HepG2 (cell line): ENCODE data around the gene SYNPO. TPM values are rescaled to one million over a fixed set of nuclear protein-coding genes. Genes with fewer than 3 reads are reported as not detected.

Experiments used
- ATAC-seq: fragments of 200-7000 bp; cut with Tn5 transposase; 3 replicates; pipeline ENCODE4 v1.9.1; 2020; ENCODE audit warnings: mild to moderate bottlenecking, moderate library complexity
- BruUV-seq: library from RNA; stranded (reverse); fragments of 400-500 nt; replicated peaks from 2 replicates; lab custom pipeline; 2021; lab: Mats Ljungman, UMichigan
- CTCF ChIA-PET: fragments of 300-600 bp; formaldehyde crosslinking; extraction: SDS; loops from one replicate; lab custom pipeline; 2021; ENCODE audit warnings: low total read pairs, inconsistent platforms, low intra/inter-chr PET ratio; lab: Yijun Ruan, JAX
- POLR2A ChIA-PET: fragments of 350-600 bp; sonication (Branson Sonifier 250); formaldehyde crosslinking; loops from one replicate; lab custom pipeline; 2020; ENCODE audit warnings: antibody characterized with exemption, inconsistent platforms; lab: Yijun Ruan, JAX
- DNase-seq: peaks from one replicate; pipeline ENCODE4 v3.0.0-alpha.2; 2015; ENCODE audit warnings: low spot score
- FAIRE-seq: peaks from 3 replicates; lab custom pipeline; 2011; peaks lifted over from hg19 to GRCh38; lab: Jason Lieb, UNC
- H2AFZ ChIP-seq: one replicate; pipeline ENCODE4 v1.6.1; 2011; ENCODE audit warnings: low read length, inconsistent platforms
- H3K27ac ChIP-seq: fragments of 300-600 bp; 3 replicates; pipeline ENCODE4 v1.8.0; 2011; ENCODE audit warnings: mixed run types, mild to moderate bottlenecking, mixed read lengths, low read length, inconsistent platforms; ENCODE audit not compliant: insufficient read depth; ENCODE audit errors: extremely low read length
- H3K27me3 ChIP-seq, 2 experiments: fragments of 200-600 bp in 1 of 2; 2 replicates in 1 of 2; 3 replicates in 1 of 2; pipeline versions ENCODE4 v1.6.0 to v1.8.0; 2011; ENCODE audit warnings: low read length in 2 of 2, mild to moderate bottlenecking in 2 of 2, moderate library complexity in 2 of 2, inconsistent platforms in 1 of 2; ENCODE audit not compliant: insufficient read depth in 2 of 2, control insufficient read depth in 1 of 2
- H3K36me3 ChIP-seq, 2 experiments: fragments of 200-600 bp in 1 of 2; replicated peaks in 1 of 2; 2 replicates in 1 of 2; 3 replicates in 1 of 2; pipeline versions ENCODE4 v1.5.1 to v1.8.0; 2011; ENCODE audit warnings: low read length in 2 of 2, inconsistent platforms in 1 of 2; ENCODE audit not compliant: insufficient read depth in 2 of 2, control insufficient read depth in 1 of 2
- H3K4me1 ChIP-seq: 2 replicates; pipeline ENCODE4 v1.5.1; 2012; ENCODE audit warnings: low read length, inconsistent platforms; ENCODE audit not compliant: insufficient read depth
- H3K4me2 ChIP-seq: 2 replicates; pipeline ENCODE4 v1.6.0; 2011; ENCODE audit warnings: low read depth, low read length, inconsistent platforms
- H3K4me3 ChIP-seq, 3 experiments: fragments of 200-600 bp in 1 of 3; sonication (generic), shearing (Covaris generic) in 1 of 3; replicated peaks in 1 of 3; 2 replicates each; pipeline ENCODE4 v1.5.1; 2011 to 2016; ENCODE audit warnings: low read length in 3 of 3, inconsistent platforms in 2 of 3, low read depth in 2 of 3, mild to moderate bottlenecking in 2 of 3, control low read depth in 1 of 3, mixed read lengths in 1 of 3; ENCODE audit not compliant: insufficient read depth in 1 of 3
- H3K79me2 ChIP-seq: one replicate; pipeline ENCODE4 v1.6.1; 2011; ENCODE audit warnings: low read length, inconsistent platforms; ENCODE audit not compliant: insufficient read depth
- H3K9ac ChIP-seq: 2 replicates; pipeline ENCODE4 v1.6.0; 2011; ENCODE audit warnings: mild to moderate bottlenecking, low read depth, low read length, inconsistent platforms; ENCODE audit not compliant: insufficient read depth
- H3K9me3 ChIP-seq: 2 replicates; pipeline ENCODE4 v1.5.1; 2012; ENCODE audit warnings: mild to moderate bottlenecking, low read length
- H4K20me1 ChIP-seq: 2 replicates; pipeline ENCODE4 v1.6.0; 2011; ENCODE audit warnings: inconsistent platforms, mild to moderate bottlenecking, low read length, moderate library complexity; ENCODE audit not compliant: insufficient read depth
- ATF6 ChIP-seq: sonication (generic); formaldehyde crosslinking; conservative IDR thresholded peaks from 2 replicates; pipeline ENCODE4 v1.4.0; 2020; ENCODE audit warnings: missing genetic modification reagents
- GPBP1L1 ChIP-seq: sonication (generic); formaldehyde crosslinking; IDR thresholded peaks from 2 replicates; pipeline ENCODE4 v1.5.0; 2020; ENCODE audit warnings: mild to moderate bottlenecking, missing genetic modification reagents
- KLF15 ChIP-seq: sonication (generic); formaldehyde crosslinking; IDR thresholded peaks from 2 replicates; pipeline ENCODE4 v1.8.1; 2023; ENCODE audit warnings: borderline replicate concordance, mild to moderate bottlenecking, inconsistent platforms, missing genetic modification reagents, mixed read lengths
- NCOR1 ChIP-seq: fragments of 200-600 bp; sonication (generic); IDR thresholded peaks from 2 replicates; pipeline ENCODE4 v1.7.0; 2017; ENCODE audit warnings: antibody characterized with exemption, low read length, borderline replicate concordance
- NKX3-1 ChIP-seq: sonication (generic); formaldehyde crosslinking; IDR thresholded peaks from 2 replicates; pipeline ENCODE4 v1.5.0; 2020; ENCODE audit warnings: missing genetic modification reagents
- NR2F1 ChIP-seq, 2 experiments: fragments of 450-650 bp in 1 of 2; formaldehyde crosslinking in 1 of 2; IDR thresholded peaks; 2 replicates each; pipeline versions ENCODE4 v1.5.0 to v1.6.1; 2016 to 2020; ENCODE audit warnings: mild to moderate bottlenecking in 1 of 2, missing compliant biosample characterization in 1 of 2, missing genetic modification reagents in 1 of 2, moderate library complexity in 1 of 2
- PCBP2 ChIP-seq: fragments of 200-400 bp; formaldehyde crosslinking; optimal IDR thresholded peaks from 2 replicates; pipeline ENCODE3; 2018; ENCODE audit warnings: low read length, low read depth; ENCODE audit not compliant: poor library complexity, severe bottlenecking
- TCF12 ChIP-seq, 2 experiments: fragments of 450-650 bp in 1 of 2; sonication (generic) in 1 of 2; formaldehyde crosslinking in 1 of 2; IDR thresholded peaks; 2 replicates each; pipeline versions ENCODE4 v1.6.1 to v1.8.0; 2017 to 2022; ENCODE audit warnings: antibody characterized with exemption in 1 of 2, mild to moderate bottlenecking in 1 of 2, missing genetic modification reagents in 1 of 2, moderate library complexity in 1 of 2
- TP53 ChIP-seq: sonication (generic); formaldehyde crosslinking; conservative IDR thresholded peaks from 2 replicates; pipeline ENCODE4 v1.4.0; 2020; ENCODE audit warnings: missing genetic modification reagents
- ZFP62 ChIP-seq: sonication (generic); formaldehyde crosslinking; IDR thresholded peaks from 2 replicates; pipeline ENCODE4 v1.4.0; 2020; ENCODE audit warnings: missing genetic modification reagents
- ZNF333 ChIP-seq: sonication (generic); formaldehyde crosslinking; IDR thresholded peaks from 2 replicates; pipeline ENCODE4 v1.4.0; 2020; ENCODE audit warnings: mild to moderate bottlenecking, missing genetic modification reagents, borderline replicate concordance
- ZNF496 ChIP-seq: sonication (generic); formaldehyde crosslinking; IDR thresholded peaks from 2 replicates; pipeline ENCODE4 v1.8.1; 2023; ENCODE audit warnings: mild to moderate bottlenecking, moderate library complexity, missing genetic modification reagents; ENCODE audit not compliant: insufficient replicate concordance
- ZNF816 ChIP-seq: sonication (generic); formaldehyde crosslinking; IDR thresholded peaks from 2 replicates; pipeline ENCODE4 v1.8.0; 2022; ENCODE audit warnings: missing genetic modification reagents, mild to moderate bottlenecking, borderline replicate concordance
- WGBS: methylation state at CpG from one replicate; pipeline ENCODE4 v1.1.6; 2017; ENCODE audit warnings: low lambda C conversion rate; 5-methylcytosine and 5-hydroxymethylcytosine counted together
- in situ Hi-C: cut with HindIII; loops from 2 replicates; pipeline ENCODE4 v1.10.0; 2017; ENCODE audit warnings: low pct_unique_long_range_greater_than_20kb; ENCODE audit not compliant: extremely low pct_ligation_motif_present
- intact Hi-C: fragments of 100-400 bp; cut with micrococcal nuclease; formaldehyde crosslinking; loops from one replicate; pipeline ENCODE4 v1.10.0; 2022; ENCODE audit not compliant: unreplicated experiment
- polyA plus RNA-seq, 8 experiments: library from polyadenylated mRNA; depleted of rRNA in 3 of 8; stranded (reverse) in 7 of 8; unstranded in 1 of 8; fragments of >200 nt; fragmentation: Illumina TruSeq in 4 of 8; extraction: Trizol in 4 of 8; gene quantifications; 2 replicates each; pipeline versions ENCODE4 v1.2.1 to v1.2.3, GENCODE V29; 2011 to 2016; ENCODE audit warnings: low read depth in 4 of 8, missing spikeins in 1 of 8, mixed read lengths in 1 of 8; ENCODE audit not compliant: insufficient read depth in 1 of 8
- total RNA-seq, 5 experiments: library from RNA; depleted of rRNA; stranded (reverse); fragments of >200 nt; fragmentation: Illumina TruSeq; extraction: Trizol; gene quantifications; 2 replicates each; pipeline ENCODE4 v1.2.3, GENCODE V29; 2016; ENCODE audit warnings: low read depth in 1 of 5
- TF ChIP-seq, protein P1 (sequence below): sonication (generic); formaldehyde crosslinking; IDR thresholded peaks from 2 replicates; pipeline ENCODE4 v1.5.1; 2020; ENCODE audit warnings: mild to moderate bottlenecking, missing genetic modification reagents, moderate library complexity
- TF ChIP-seq, protein P2 (sequence below): sonication (generic); formaldehyde crosslinking; IDR thresholded peaks from 2 replicates; pipeline ENCODE4 v1.9.0; 2021; ENCODE audit warnings: missing genetic modification reagents, borderline replicate concordance
- TF ChIP-seq, protein P3 (sequence below): sonication (generic); formaldehyde crosslinking; conservative IDR thresholded peaks from 2 replicates; pipeline ENCODE4 v1.4.0; 2020; ENCODE audit warnings: missing genetic modification reagents

SYNPO gene
- total and polyA plus RNA-seq, 2 of the 13 experiments (the other 11 are each of a cell fraction or from before 2014, with no cell fraction given), result 0.09 to 0.30 TPM

DNA sequence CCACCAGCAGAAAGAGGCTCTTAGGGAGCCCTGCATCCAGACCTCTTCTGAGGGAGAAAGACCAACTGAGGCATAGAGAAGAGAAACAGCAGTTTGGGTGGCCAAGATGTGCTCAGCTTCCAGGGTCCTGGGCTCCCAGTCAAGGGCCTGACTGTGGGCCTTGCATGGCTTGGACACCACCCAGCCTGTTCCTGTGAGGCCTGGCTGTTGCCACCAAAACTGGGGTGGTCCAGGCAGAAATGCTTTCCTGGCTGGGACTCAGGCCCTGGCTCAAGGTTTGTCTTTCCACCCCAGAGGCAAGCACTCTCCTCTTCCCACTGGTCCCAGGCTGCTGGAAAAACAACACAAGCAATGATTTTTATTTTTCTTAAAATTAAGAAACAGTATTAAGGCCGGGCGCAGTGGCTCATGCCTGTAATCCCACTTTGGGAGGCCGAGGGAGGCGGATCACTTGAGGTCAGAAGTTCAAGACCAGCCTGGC lies 33.9 kb downstream of the SYNPO start (continued):
- TF ChIP-seq NR2F1 (CRISPR knock-in tag; IDR thresholded peaks at IDR 0.05) (no peak), TCF12 (IDR thresholded peaks at IDR 0.05) (no peak), TCF12 (CRISPR knock-in tag; IDR thresholded peaks at IDR 0.05) (no peak), ZNF333 (CRISPR knock-in tag) (no peak), ZNF816 (CRISPR knock-in tag) (no peak), GPBP1L1 (CRISPR knock-in tag) (no peak)
- TF ChIP-seq, protein P1, sequence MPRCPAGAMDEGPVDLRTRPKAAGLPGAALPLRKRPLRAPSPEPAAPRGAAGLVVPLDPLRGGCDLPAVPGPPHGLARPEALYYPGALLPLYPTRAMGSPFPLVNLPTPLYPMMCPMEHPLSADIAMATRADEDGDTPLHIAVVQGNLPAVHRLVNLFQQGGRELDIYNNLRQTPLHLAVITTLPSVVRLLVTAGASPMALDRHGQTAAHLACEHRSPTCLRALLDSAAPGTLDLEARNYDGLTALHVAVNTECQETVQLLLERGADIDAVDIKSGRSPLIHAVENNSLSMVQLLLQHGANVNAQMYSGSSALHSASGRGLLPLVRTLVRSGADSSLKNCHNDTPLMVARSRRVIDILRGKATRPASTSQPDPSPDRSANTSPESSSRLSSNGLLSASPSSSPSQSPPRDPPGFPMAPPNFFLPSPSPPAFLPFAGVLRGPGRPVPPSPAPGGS (CRISPR knock-in tag), result no peak
- TF ChIP-seq, protein P2, sequence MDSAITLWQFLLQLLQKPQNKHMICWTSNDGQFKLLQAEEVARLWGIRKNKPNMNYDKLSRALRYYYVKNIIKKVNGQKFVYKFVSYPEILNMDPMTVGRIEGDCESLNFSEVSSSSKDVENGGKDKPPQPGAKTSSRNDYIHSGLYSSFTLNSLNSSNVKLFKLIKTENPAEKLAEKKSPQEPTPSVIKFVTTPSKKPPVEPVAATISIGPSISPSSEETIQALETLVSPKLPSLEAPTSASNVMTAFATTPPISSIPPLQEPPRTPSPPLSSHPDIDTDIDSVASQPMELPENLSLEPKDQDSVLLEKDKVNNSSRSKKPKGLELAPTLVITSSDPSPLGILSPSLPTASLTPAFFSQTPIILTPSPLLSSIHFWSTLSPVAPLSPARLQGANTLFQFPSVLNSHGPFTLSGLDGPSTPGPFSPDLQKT, result no peak

DNA sequence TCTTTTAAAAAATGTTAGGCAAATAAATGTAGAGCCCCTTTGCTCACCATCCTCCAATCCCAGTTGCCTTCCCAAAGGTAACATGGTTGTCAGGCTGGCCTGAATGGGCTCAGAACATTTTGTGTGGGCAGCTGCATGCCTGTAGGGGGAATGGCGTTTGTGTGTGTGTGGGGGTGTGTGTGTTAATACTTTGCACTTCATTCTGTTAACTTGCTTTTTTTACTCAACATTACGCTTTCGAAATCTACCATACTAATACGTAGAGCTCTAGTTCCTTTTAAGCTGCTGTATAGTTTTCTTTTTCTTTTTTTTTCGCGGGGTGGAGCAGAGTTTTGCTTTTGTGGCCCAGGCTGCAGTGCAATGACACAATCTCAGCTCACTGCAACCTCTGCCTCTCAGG lies 34.6 kb downstream of the SYNPO start:
- intact Hi-C loops, result no loop called here
- Histone ChIP-seq H3K27ac (no peak overlapping the region), H3K27me3 (peaks cover 2 to 28% of the 10 kb centered on the region in 2 experiments; a peak in 2 of 5 replicates), H3K9ac (no peak overlapping the region), H3K79me2 (no peaks in the 10 kb centered on the region), H4K20me1 (no peaks in the 10 kb centered on the region), H3K4me3 (no peak overlapping the region), H3K4me2 (no peak overlapping the region), H3K36me3 (no peaks in the 10 kb centered on the region), H3K9me3 (no peaks in the 10 kb centered on the region), H3K4me1 (no peaks in the 10 kb centered on the region), H2AFZ (no peak overlapping the region)
- ChIA-PET CTCF (no interaction called here), POLR2A (no interaction called here)
- 33% methylated on average over 6 of the region's 6 CpGs for WGBS
- BruUV-seq, result no TSS peak
- FAIRE-seq (no peak), ATAC-seq (no peak), DNase-seq (no peak)
- in situ Hi-C loops, result no loop called here
- TF ChIP-seq ZNF496, result no peak
- no peak for TF ChIP-seq ATF6 (CRISPR knock-in tag)
- TF ChIP-seq PCBP2, result no peak
- no peak for TF ChIP-seq NCOR1
- no peak for TF ChIP-seq NKX3-1 (CRISPR knock-in tag)
- TF ChIP-seq KLF15 (CRISPR knock-in tag), result no peak
- no peak for TF ChIP-seq ZFP62 (CRISPR knock-in tag)
- TF ChIP-seq, protein P3, sequence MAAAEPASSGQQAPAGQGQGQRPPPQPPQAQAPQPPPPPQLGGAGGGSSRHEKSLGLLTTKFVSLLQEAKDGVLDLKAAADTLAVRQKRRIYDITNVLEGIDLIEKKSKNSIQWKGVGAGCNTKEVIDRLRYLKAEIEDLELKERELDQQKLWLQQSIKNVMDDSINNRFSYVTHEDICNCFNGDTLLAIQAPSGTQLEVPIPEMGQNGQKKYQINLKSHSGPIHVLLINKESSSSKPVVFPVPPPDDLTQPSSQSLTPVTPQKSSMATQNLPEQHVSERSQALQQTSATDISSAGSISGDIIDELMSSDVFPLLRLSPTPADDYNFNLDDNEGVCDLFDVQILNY (CRISPR knock-in tag), result no peak
- no peak for TF ChIP-seq TP53 (CRISPR knock-in tag)
